RKO (cell line): ENCODE data around the gene ERC1.
"Not testable (repeated sequence)": the region's sequence is repeated elsewhere in the genome, so short reads cannot be mapped to it uniquely, and the experiment has no call there.

Experiments used
- DNase-seq: peaks from one replicate; pipeline ENCODE4 v3.0.0-alpha.2; 2016; ENCODE audit warnings: low spot score

Gene ERC1

GRCh38 chr12:1189163-1189562 lies 198.1 kb downstream of the ERC1 start:
- no peak for DNase-seq

GRCh38 chr12:1195513-1195912 lies 204.5 kb downstream of the ERC1 start:
- no peak for DNase-seq

GRCh38 chr12:1197264-1198018 lies 206.4 kb downstream of the ERC1 start:
- DNase-seq = no peak

GRCh38 chr12:1198854-1199253 lies 207.8 kb downstream of the ERC1 start:
- not testable (repeated sequence) for DNase-seq

GRCh38 chr12:1199700-1200099 lies 208.7 kb downstream of the ERC1 start:
- DNase-seq = no peak

- DNase-seq = no peak
Observed at GRCh38 chr12:1201030-1201429, 210.0 kb downstream of the ERC1 start.

GRCh38 chr12:1201886-1202285 lies 210.9 kb downstream of the ERC1 start:
- DNase-seq = no peak

- DNase-seq = no peak
Observed at GRCh38 chr12:1203735-1204019, 212.7 kb downstream of the ERC1 start.

- no peak for DNase-seq
Observed at GRCh38 chr12:1204581-1205121, 213.6 kb downstream of the ERC1 start.

GRCh38 chr12:1205512-1206060 lies 214.6 kb downstream of the ERC1 start:
- DNase-seq = no peak

- no peak for DNase-seq
Observed at GRCh38 chr12:1206118-1206734, 215.2 kb downstream of the ERC1 start.

GRCh38 chr12:1207276-1207675 lies 216.3 kb downstream of the ERC1 start:
- DNase-seq = no peak

GRCh38 chr12:1208719-1209118 lies 217.7 kb downstream of the ERC1 start:
- DNase-seq = not testable (repeated sequence)

GRCh38 chr12:1212526-1212925 lies 221.5 kb downstream of the ERC1 start:
- DNase-seq = no peak

GRCh38 chr12:1213205-1213604 lies 222.2 kb downstream of the ERC1 start:
- no peak for DNase-seq

- no peak for DNase-seq
Observed at GRCh38 chr12:1213618-1214205, 222.7 kb downstream of the ERC1 start.

- DNase-seq = no peak
Observed at GRCh38 chr12:1216560-1216959, 225.5 kb downstream of the ERC1 start.

- DNase-seq = peak; percentile 32
Observed at GRCh38 chr12:1217191-1217949, 226.3 kb downstream of the ERC1 start.

- DNase-seq = no peak
Observed at GRCh38 chr12:1218369-1218768, 227.3 kb downstream of the ERC1 start.

GRCh38 chr12:1220127-1221092 lies 229.4 kb downstream of the ERC1 start:
- no peak for DNase-seq
